GM23248 (cell line): ENCODE data around the gene ULK4.

ENCODE experiments used
- EZH2 ChIP-seq: fragments of 200-600 bp; sonication (generic); IDR thresholded peaks from 2 replicates; pipeline ENCODE4 v1.6.1; 2018; ENCODE audit warnings: antibody characterized with exemption, mild to moderate bottlenecking; ENCODE audit not compliant: insufficient read depth, poor library complexity, severe bottlenecking
- EZH2phosphoT487 ChIP-seq: fragments of 200-600 bp; sonication (generic); IDR thresholded peaks from 2 replicates; pipeline ENCODE4 v1.6.1; 2018; ENCODE audit warnings: antibody characterized with exemption, moderate library complexity, mild to moderate bottlenecking, low read depth; ENCODE audit not compliant: insufficient read depth

- TF ChIP-seq EZH2phosphoT487: no peak
- TF ChIP-seq EZH2: no peak
Observed at GRCh38 chr3:41327718-41328117, 634.2 kb downstream of the ULK4 start.
